HG03159 (cell line): Measurements from ENCODE around the gene ARID5B.
A peak's percentile ranks its signal among the peaks of the same experiment; 100 is the strongest.

Source experiments
- ATAC-seq: cut with Tn5 transposase; IDR thresholded peaks from one replicate; pipeline ENCODE4 v1.9.1; 2021; ENCODE audit warnings: mild to moderate bottlenecking, moderate library complexity; ENCODE audit not compliant: unreplicated experiment

Gene ARID5B

DNA sequence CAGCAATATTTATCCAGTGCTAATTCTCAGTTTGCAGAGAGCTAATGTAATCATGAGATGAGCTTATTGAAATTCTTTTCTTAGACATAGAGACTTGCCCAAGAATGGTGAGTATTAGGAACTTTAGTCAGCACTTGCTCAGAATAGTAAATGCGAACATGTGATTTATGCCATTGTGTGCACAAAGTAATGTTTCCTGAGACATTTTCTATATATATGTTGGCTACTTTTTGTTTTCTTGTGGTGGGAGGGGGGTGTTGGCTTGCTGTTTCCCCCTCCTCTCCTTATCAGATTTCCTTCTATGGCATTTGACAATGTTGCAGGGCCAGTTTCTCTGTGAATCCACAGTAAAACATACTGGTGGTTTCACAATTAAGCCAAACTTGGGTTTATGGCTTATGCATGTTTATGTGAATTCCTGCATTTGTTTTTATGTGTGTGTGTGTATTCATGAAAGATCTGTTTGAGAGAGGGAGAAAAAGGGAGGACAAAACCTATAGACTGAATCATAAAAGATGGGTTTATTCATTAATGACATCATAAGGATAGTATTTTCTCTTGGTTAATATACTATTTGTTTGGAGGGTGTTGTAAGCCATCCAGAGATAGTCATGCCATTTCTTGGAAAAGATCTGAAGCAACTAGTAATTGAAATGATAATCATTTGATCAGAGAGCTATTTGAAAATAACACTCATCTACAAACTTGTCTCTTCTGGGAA lies 36.3 kb downstream of the ARID5B start:
- ATAC-seq = no peak

GRCh38 chr10:61939902-61940301 lies 38.4 kb downstream of the ARID5B start:
- ATAC-seq = no peak

DNA sequence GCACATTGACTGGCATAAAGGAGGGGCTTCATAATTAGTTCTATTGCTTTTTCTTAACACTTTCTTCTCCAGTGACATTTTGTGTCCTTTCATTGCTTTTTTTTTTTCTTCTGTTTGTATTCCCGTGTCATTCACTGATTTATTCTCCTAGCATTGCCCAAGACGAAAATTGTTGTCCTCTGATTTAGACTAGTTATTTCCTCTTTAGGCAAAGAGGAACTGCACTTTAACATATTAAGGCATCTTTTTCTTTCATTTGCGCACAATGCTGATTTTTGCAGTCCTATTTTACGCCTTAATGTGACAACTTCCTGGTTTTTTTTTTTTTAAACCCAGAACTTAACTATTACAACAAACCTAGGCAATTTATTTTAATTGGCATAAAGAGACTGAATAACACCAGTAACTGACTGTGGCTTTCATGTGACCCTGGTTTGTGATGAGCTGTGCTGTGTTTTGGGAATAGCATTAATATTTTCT lies 39.7 kb downstream of the ARID5B start:
- ATAC-seq = no peak

GRCh38 chr10:61942604-61943461 lies 41.3 kb downstream of the ARID5B start:
- no peak for ATAC-seq

DNA sequence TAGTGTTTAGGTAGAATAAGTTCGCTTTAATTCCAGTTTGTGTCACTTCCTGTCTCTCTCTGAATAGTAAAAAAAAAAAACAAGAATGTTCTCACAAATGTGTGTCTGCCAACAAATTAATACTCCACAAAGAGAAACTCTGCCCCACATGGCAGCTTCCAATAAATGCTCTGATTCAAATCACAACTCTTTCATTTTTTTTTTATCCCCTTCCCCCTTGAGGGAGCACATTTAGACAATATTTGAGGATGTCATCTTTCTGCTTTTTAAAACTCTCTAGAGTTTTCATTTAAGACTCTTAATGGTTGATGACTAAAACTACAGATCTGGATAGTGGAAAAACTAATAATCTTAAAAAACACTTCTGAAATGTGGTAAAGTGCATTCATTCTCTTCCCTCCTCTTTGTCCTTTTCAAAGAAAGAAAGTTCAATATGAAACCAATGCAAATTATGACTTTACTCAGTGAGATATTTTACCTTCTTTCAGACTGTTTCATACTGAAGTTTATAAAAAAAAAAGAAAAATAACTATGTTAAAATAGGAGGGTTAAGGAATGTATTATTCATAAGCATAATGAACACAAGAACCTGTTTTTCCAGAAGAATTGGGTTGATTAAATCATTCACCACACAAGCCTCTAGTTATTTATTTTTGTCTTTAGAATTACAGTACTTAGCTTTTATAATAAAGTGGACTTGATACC lies 42.3 kb downstream of the ARID5B start:
- ATAC-seq = peak; percentile 41

DNA sequence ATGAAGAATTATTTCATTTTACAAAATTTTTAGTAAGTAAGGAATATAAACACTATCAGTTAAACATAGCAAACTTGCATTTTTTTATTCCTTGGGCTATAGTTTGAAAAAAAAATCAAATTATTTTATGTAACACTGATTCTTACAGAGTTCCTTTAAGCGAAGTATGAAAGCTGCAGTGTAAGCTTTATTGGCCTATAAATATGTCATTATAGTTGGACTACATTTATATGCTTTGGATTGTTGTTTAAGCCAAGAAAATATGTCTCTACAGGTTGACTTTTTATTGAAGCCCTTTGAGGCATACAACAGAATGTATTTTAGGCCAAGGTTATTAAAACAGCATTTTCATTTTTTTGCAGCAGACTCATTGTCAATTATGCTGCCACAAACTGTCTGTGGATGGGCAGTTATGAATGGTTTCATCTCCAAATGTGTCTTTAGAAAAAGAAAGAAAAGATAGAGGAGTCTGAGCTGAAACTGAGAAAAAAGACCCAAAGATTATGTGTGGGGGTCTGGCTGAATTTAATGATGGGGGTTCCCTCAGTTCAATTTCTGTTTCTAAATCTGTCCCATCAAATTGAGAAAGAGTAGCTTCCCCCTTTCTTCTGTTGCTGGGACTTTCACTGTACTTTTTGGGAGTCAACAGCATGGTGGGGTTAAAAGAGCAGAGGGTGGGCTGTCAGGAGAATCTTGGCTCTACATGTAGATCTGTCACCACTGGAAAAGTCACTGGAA lies 43.1 kb downstream of the ARID5B start:
- ATAC-seq = no peak

DNA sequence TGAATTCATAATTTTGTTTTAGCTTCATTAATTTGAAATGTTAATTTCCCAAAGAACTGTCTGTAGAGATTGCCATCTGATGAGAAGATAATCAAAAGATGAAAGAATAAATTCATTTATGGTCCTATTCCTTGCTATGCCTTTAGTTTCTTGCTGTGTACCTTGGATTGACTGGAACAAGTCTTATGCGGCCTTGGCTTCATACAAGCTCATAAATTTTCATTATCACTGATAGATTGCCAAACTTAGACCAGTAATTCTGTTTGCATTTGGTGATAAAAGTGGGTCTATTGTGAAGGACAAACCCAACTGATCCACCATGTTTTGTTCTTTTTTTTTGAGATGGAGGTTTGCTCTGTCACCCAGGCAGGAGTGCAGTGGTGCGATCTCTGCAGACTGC lies 48.2 kb downstream of the ARID5B start:
- ATAC-seq = no peak

- no peak for ATAC-seq
These were observed 49.1 kb downstream of the ARID5B start for GRCh38 chr10:61950449-61951143.

- no peak for ATAC-seq
These were observed 49.6 kb downstream of the ARID5B start for GRCh38 chr10:61951144-61951483.

DNA sequence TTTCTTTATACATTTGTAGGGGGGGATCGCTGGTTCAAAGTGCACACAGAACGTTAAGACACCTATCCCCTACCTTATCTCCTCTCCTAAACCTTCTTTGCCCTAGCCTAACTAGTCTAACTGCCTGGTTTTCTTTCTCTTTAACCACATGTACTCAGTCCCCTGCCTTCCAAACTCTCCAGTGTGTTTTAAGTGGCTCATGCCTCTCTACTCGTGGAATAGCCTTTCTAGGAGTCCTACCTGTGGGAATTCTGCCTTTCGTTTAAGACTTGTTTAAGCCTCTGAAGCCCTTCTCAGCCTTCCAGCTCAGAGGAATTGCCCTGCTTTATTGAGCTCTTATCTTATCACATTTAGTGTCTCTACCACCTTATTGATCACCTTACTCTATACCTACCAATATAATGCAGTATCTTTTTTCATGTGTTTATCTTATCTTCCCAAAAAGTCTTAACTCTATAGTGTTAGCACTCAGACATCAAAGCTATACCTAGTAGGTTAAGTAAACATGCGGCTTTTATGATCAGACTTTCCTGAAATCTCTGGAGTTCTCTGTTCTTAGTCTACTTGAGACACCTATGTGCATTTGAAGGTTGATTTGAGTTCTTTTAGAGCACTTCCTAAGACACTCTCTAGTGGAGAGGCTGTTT lies 50.7 kb downstream of the ARID5B start:
- no peak for ATAC-seq

GRCh38 chr10:61953183-61953582 lies 51.7 kb downstream of the ARID5B start:
- no peak for ATAC-seq

DNA sequence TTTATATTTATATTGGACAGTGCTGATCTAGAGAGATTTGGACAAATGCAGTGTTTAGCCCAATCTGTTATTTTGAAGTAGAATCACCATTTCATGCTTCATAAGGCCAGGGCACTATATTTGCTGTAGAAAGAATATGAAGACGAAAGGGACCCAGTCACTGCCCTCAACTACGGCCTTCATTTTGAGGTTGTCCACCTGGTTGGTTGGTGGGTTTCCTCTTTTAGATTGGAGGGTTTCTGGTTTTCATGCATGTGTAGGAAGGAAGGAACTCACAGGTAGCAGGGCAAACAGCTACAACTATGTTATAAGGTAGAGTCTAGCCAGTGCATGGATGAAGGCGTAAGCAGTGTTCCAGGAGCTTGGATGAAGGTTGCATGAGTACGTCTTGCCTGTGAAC lies 56.3 kb downstream of the ARID5B start:
- ATAC-seq = no peak

- ATAC-seq = no peak
These were observed 56.8 kb downstream of the ARID5B start for GRCh38 chr10:61958311-61958710.

GRCh38 chr10:61958805-61959204 lies 57.3 kb downstream of the ARID5B start:
- no peak for ATAC-seq

DNA sequence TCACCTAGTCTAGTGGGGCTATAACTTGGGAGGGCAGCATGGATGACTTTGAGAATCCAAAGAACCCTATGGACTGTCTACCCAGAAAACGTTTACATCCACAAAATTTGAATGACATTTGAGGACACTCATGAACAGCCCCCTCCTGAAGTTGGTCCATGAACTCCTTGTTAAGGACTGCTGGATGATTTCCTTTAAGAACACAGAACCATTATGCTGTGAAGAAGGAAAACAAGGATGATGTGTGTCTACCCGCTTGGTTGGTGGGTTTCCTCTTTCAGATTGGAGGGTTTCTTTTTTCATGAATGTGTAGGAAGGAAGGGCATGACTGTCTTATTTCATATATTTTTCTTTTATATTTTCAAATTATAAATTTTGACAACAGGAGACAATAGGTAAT lies 58.3 kb downstream of the ARID5B start:
- ATAC-seq = no peak

- no peak for ATAC-seq
These were observed 59.1 kb downstream of the ARID5B start for GRCh38 chr10:61960396-61961120.

- ATAC-seq = peak; percentile 74
These were observed 59.8 kb downstream of the ARID5B start for GRCh38 chr10:61961278-61961677.

- no peak for ATAC-seq
These were observed 61.5 kb downstream of the ARID5B start for GRCh38 chr10:61962971-61963370.

- ATAC-seq = no peak
These were observed 62.2 kb downstream of the ARID5B start for GRCh38 chr10:61963669-61964058.
